A549 (cell line): ENCODE data around the gene PEDS1.

ENCODE experiments used
- CHD4 ChIP-seq: fragments of 200-600 bp; sonication (generic); IDR thresholded peaks from 2 replicates; pipeline ENCODE4 v1.6.1; 2016; ENCODE audit warnings: antibody characterized with exemption, mild to moderate bottlenecking, borderline replicate concordance
- CTCF ChIP-seq: fragments of >200 bp; sonication (Bioruptor Twin); formaldehyde crosslinking; IDR thresholded peaks from 3 replicates; pipeline ENCODE4 v1.5.1; 2016
- POLR2A ChIP-seq: IDR thresholded peaks from 2 replicates; pipeline ENCODE4 v1.6.1; 2012; ENCODE audit warnings: mild to moderate bottlenecking, low read length

- TF ChIP-seq CTCF (no peak), POLR2A (peak; percentile 20; the same call in 1 of the 2 replicates), CHD4 (no peak)
Measured at GRCh38 chr20:50191544-50192363, 38.2 kb upstream of the PEDS1 start.
